ENCODE results near the gene RPL23.

- TF ChIP-seq CTCF (IDR thresholded peaks at IDR 0.05) (no peak), EZH2phosphoT487 (IDR thresholded peaks at IDR 0.05) (no peak), EZH2 (IDR thresholded peaks at IDR 0.05) (no peak)
These were observed 42.9 kb upstream of the RPL23 start for GRCh38 chr17:38896346-38896954.

Data from neural progenitor cell (in vitro differentiated cells).